ENCODE data around the gene DNM2.
"Not testable (repeated sequence)": the region's sequence is repeated elsewhere in the genome, so short reads cannot be mapped to it uniquely, and the experiment has no call there.

The DNM2 gene

GRCh38 chr19:10717356-10718204 lies at the start of gene DNM2:
TSS of gene DNM2 (plus strand) at chr19:10718079. CDS start at chr19:10718243, 164 bp downstream.
- peak; percentile 93 to 97 (median 94) for DNase-seq (ENCODE audit: low read depth in 2 of 3, low spot score in 2 of 3)

- DNase-seq (ENCODE audit: low read depth in 2 of 3, low spot score in 2 of 3), result no peak
Observed at GRCh38 chr19:10669246-10669645, 48.6 kb upstream of the DNM2 start.

- no peak for DNase-seq (ENCODE audit: low read depth in 2 of 3, low spot score in 2 of 3)
Observed at GRCh38 chr19:10670182-10670581, 47.7 kb upstream of the DNM2 start.

GRCh38 chr19:10670876-10671804 lies 46.7 kb upstream of the DNM2 start:
- no peak for DNase-seq (ENCODE audit: low read depth in 2 of 3, low spot score in 2 of 3)

DNA sequence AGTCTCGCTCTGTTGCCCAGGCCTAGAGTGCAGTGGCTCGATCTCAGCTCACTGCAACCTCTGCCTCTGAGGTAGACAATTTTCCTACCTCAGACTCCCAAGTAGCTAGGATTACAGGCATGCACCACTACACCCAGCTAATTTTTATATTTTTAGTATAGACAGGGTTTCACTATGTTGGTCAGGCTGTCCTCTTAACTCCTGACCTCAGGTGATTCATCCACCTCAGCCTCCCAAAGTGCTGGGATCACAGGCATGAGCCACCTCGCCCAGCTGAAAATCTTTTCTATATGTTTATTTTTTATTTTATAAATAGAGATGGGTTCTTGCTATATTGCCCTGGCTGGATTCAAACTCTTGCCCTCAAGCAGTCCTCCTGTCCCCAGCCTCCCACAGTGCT lies 46.0 kb upstream of the DNM2 start:
- not testable (repeated sequence) for DNase-seq (ENCODE audit: low read depth in 2 of 3, low spot score in 2 of 3)

- DNase-seq (ENCODE audit: low read depth in 2 of 3, low spot score in 2 of 3), result not testable (repeated sequence)
Observed at GRCh38 chr19:10675214-10675613, 42.7 kb upstream of the DNM2 start.

- DNase-seq (ENCODE audit: low read depth in 2 of 3, low spot score in 2 of 3), result no peak
Observed at GRCh38 chr19:10677751-10678150, 40.1 kb upstream of the DNM2 start.

GRCh38 chr19:10678813-10679212 lies 39.1 kb upstream of the DNM2 start:
- DNase-seq (ENCODE audit: low read depth in 2 of 3, low spot score in 2 of 3), result no peak

DNA sequence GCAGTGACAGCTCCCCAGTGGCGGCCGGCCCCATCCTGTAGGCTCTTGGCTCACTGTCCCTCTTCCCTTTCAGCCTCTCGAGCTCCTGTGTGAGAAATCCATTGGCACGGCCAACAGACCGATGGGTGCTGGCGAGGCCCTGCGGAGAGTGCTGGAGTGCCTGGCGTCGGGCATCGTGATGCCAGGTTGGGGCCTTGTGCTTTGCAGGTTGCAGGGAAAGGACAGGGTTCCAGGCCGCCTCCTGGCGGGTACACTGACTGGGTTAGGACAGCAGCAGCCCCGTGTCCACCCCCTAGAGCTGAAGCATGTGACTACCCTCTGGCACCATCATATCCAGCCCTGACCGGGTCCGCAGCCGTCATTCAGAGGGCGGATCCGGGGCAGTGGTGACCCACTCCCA lies 38.1 kb upstream of the DNM2 start:
- DNase-seq (ENCODE audit: low read depth in 2 of 3, low spot score in 2 of 3), result no peak

- DNase-seq (ENCODE audit: low read depth in 2 of 3, low spot score in 2 of 3), result no peak
Observed at GRCh38 chr19:10680545-10681135, 37.2 kb upstream of the DNM2 start.

GRCh38 chr19:10681658-10682057 lies 36.2 kb upstream of the DNM2 start:
- no peak for DNase-seq (ENCODE audit: low read depth in 2 of 3, low spot score in 2 of 3)

DNA sequence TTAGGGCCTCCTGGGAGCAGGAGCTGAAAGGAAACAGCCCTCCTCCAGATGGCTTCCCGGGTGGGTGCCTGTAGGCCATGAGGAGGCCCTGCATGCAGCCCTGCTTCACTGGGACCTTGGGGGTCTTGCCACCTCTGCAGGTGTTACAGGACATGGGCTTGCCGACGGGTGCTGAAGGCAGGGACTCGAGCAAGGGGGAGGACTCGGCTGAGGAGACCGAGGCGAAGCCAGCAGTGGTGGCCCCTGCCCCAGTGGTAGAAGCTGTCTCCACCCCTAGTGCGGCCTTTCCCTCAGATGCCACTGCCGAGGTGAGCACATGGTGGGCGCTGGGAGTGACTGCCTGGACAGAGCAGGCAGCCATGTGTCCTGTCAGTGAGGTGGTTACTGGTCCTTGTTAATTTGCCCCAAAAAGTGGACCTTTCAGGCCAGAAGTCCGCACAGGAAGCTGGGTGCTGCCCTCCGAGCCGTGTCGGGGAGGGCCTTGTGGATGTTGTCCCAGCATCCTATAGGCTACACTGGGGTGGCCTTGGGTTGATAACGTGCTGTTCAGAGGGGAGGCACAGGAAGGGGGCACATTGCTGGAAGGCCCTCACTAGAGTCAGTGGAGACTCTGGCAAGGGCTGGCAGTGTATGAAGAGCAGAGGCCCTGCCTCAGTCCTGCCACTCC lies 35.3 kb upstream of the DNM2 start:
- no peak for DNase-seq (ENCODE audit: low read depth in 2 of 3, low spot score in 2 of 3)

DNA sequence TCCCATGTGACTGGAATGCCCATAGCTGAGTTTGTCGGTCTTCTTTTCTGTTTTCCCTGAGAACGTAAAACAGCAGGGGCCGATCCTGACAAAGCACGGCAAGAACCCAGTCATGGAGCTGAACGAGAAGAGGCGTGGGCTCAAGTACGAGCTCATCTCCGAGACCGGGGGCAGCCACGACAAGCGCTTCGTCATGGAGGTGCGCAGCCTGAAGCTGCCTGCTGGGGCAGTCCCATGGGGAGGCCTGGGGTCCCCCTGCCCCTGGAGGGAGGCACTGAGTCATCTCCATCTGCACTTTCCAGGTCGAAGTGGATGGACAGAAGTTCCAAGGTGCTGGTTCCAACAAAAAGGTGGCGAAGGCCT lies 34.8 kb upstream of the DNM2 start:
- no peak for DNase-seq (ENCODE audit: low read depth in 2 of 3, low spot score in 2 of 3)

DNA sequence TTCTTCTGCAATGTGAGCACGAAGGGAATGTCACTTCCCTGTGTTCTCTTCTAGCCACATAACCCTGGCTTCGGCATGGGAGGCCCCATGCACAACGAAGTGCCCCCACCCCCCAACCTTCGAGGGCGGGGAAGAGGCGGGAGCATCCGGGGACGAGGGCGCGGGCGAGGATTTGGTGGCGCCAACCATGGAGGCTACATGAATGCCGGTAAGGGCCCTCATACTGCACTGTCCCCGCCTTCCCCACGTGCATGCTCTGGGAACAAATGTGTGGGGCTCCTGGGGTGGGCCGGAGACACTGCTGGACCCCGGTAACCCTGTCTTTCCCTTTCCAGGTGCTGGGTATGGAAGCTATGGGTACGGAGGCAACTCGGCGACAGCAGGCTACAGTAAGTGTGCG lies 34.3 kb upstream of the DNM2 start:
- DNase-seq (ENCODE audit: low read depth in 2 of 3, low spot score in 2 of 3), result no peak

DNA sequence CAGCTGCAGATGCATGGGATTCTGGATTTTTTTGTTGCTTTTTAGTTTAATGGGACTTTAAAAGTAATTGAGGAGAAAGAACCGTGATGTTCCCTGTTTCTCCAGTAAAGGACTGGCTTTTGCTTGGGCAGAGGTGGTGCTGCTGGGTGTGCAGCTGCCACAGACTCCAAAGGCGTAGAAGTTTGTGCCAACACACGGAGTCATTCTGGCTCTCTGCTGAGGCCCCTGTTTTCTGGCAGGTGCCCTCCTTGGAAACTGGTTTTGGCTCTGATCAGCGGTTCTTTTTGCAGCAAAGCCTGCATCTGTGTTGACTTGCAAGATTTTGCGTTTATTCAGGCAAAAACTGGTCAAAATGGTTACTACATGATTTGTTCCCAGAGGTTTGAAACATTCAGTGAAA lies 32.7 kb upstream of the DNM2 start:
- DNase-seq (ENCODE audit: low read depth in 2 of 3, low spot score in 2 of 3), result no peak

DNA sequence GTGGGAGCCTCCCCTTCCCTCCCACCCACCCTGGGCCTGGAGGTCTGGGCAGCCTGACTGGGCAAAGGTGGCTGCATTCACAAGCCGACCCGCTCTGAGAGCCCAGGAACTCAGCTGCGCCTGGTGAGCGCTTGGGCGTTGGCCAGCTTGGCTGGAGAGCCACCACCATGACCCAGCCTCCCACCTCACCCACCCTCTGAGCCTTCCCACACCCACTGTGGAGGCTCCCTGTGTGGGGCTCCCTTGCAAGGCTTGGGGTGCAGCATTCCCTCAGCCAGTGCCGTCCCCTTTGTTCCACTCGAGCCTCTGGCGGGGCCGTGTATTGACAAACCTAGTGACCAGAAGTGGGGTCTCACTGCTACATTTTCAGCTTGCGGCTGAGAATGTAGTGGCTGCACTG lies 31.7 kb upstream of the DNM2 start:
- DNase-seq (ENCODE audit: low read depth in 2 of 3, low spot score in 2 of 3), result no peak

DNA sequence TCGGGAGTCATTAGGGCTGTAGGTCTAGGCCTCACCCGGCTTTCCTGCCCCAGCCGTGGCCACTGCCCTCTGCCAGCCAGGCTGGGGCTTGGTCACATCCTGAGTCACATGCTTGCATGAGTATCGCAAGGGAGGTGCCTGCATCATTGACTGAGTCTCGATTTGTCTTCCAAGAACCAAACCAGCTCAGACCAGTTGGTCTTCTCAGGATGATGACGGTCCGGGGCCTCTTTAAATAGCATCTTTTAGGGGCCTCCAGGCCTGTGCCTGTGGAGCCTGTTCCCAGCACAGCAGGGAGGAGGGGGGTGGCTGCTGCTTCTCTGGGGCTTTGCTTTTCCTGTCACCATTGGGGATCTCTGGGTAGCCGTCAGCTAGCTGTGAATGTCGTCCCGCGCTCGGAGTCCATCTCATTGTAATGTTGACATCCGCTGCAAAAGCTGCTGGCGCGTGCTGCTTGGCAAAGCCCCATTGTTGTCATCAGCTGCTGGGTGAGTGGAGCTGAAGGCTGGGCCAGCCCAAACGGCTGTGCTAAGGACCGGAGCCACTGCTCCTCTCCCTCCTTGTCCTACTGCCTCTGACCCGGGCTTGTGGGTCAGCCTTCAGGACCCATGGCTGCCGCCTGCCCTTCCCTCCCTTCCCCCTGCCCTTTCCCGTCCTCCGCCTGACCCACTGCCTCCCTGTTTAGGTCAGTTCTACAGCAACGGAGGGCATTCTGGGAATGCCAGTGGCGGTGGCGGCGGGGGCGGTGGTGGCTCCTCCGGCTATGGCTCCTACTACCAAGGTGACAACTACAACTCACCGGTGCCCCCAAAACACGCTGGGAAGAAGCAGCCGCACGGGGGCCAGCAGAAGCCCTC lies 31.0 kb upstream of the DNM2 start:
- DNase-seq (ENCODE audit: low read depth in 2 of 3, low spot score in 2 of 3), result no peak

DNA sequence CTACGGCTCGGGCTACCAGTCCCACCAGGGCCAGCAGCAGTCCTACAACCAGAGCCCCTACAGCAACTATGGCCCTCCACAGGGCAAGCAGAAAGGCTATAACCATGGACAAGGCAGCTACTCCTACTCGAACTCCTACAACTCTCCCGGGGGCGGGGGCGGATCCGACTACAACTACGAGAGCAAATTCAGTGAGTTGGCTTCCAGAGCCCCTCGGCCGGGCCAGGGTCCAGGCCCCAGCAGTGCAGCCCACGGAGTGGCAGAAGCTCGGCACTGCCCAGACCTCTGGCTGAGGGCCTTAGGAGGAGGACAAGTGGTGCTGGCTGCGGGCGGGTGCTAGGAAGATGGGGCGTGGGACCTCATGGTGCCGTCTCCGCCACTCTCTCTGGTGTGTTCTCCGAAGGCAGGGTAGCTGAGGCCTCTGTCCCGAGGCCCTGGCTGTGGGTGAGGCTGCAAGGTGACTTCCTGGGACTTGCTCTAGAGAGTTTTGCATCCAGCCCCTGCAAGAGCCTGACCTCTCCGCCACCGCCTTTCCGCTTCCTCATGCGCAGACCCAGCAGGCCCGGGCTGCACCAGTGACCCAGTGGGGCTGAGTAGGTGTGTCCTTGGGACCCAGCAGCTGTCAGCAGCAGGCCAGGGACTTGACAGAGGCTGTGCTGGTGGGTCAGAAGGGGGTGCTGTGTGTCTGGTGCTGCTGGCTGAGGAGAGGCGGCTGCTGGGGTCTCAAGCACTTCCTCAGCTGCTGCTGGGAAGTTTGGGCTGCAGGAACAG lies 30.2 kb upstream of the DNM2 start:
- DNase-seq (ENCODE audit: low read depth in 2 of 3, low spot score in 2 of 3), result no peak

DNA sequence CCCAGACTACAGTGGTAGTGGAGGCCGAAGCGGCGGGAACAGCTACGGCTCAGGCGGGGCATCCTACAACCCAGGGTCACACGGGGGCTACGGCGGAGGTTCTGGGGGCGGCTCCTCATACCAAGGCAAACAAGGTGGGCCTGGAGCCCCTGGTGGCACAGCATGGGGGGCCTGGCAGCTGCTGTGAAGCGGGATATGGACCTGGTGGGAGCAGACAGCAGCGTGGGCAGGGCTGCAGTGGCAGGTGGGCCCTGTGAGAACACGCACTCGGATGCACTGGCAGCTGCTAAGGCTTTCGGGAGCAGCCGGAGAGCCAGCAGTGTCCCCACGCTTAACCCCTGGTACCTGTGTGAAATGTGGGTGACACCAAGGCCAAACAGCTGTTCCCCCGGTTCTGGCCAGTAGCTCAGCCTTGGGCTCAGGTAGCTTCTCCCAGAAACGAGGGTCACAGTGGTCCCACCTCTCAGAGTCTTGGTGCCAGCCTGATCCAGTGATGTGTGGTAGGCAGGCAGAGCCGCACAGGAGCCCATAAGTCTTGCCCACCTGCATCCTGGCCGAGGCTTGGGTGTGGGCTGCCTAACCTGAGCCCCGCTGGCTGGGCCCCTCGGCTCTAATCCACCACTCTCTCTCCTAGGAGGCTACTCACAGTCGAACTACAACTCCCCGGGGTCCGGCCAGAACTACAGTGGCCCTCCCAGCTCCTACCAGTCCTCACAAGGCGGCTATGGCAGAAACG lies 29.2 kb upstream of the DNM2 start:
- DNase-seq (ENCODE audit: low read depth in 2 of 3, low spot score in 2 of 3), result no peak
